COLO829 (cell line): ENCODE data around the gene CALML3.

Experiments
- DNase-seq: peaks from one replicate; pipeline ENCODE4 v3.0.0; 2012; ENCODE audit warnings: low spot score

The CALML3 gene

GRCh38 chr10:5567477-5567876 is 42.7 kb downstream of the CALML3 start:
- no peak for DNase-seq

GRCh38 chr10:5568984-5569383 is 44.2 kb downstream of the CALML3 start:
- DNase-seq, result no peak

DNA sequence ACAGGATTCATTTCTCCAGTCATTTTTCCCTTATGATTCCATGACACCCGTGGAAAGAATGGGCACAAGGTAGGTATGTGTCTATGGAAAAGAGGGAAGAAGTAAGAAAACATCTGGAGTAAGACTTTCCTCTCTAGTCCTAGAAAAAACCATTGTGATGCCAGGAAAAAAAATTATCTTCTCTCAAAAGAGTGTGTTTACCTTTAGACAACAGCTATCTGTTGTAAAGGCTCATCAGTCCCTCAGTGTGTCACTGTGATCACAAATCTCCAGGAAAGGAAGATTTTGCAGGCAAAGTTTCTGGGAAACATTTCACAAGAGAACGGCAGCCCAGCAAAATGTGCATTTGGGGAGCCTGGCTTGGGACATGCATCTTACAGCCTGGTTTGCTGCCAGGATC is 44.8 kb downstream of the CALML3 start:
- no peak for DNase-seq

GRCh38 chr10:5570007-5570655 is 45.4 kb downstream of the CALML3 start:
- no peak for DNase-seq

- DNase-seq, result no peak
Observed at GRCh38 chr10:5570979-5571810, 46.4 kb downstream of the CALML3 start.

GRCh38 chr10:5571826-5572225 is 47.1 kb downstream of the CALML3 start:
- no peak for DNase-seq

DNA sequence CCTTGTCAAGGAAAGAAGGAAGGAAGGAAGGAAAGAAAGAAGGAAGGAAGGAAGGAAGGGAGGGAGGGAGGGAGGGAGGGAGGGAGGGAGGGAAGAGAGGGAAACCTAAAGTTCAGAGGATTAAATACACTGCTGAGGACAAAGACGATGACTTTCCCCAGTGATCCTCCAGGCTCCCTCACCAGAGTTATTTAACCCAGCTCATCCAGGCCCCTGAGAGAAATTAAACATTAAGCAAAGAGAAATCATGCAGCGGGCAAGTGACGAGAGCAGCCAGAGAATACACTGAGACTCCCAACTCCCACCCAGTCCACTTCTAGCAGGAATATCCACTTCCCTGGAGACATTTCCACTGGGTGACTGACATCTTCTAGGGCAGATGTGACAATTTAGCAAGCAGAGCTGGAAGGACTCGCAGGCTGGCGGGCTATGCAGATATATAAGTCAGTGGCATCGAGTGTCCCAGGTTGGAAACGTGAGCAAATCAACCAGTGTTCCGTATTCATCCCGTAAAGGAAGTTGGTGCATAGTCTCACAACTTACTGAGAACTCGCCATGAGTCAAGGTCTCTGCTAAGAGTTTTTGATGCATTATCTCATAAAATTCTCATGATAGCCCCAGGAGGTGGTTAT is 48.7 kb downstream of the CALML3 start:
- no peak for DNase-seq

GRCh38 chr10:5573968-5574641 is 49.3 kb downstream of the CALML3 start:
- DNase-seq, result no peak

DNA sequence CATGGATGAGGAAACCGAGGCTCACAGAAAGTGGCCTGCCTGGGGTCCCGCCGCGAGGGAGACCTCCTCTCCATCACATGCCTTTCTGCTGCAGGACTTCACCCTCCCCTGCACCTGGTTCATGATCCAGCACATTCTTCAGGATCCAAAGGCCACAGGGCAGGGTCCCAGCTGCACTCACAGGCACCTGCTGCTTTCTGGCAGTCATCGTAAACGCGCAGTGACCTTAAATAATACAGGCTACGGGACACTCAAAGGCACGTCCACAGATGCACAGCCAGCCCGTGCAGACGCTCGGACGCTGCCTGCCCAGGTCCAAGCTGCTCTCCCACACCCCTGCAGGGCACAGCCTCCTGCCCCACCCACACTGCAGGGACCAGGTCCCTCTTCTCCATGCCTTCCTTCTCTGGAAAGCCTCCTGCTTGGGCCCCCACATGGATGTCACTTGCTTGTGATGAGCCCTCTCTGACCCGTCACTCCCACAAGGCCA is 49.9 kb downstream of the CALML3 start:
- DNase-seq, result no peak

DNA sequence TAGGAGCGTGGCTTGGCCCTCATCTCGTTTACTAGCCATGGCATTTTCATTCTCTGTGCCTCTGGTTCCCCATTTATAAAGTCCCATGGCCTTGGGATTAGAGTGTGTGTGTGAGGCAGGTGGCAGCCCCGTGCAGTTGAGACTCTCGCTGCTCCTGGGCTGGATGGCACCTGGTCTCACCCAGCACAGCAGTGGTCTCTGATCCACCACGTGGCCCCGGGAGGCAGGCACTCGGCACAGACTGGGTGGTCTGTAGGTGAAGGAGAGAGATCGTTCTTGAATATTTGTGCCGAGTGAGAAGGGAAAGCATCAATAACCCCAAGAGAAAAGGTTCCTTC is 50.4 kb downstream of the CALML3 start:
- DNase-seq, result no peak

DNA sequence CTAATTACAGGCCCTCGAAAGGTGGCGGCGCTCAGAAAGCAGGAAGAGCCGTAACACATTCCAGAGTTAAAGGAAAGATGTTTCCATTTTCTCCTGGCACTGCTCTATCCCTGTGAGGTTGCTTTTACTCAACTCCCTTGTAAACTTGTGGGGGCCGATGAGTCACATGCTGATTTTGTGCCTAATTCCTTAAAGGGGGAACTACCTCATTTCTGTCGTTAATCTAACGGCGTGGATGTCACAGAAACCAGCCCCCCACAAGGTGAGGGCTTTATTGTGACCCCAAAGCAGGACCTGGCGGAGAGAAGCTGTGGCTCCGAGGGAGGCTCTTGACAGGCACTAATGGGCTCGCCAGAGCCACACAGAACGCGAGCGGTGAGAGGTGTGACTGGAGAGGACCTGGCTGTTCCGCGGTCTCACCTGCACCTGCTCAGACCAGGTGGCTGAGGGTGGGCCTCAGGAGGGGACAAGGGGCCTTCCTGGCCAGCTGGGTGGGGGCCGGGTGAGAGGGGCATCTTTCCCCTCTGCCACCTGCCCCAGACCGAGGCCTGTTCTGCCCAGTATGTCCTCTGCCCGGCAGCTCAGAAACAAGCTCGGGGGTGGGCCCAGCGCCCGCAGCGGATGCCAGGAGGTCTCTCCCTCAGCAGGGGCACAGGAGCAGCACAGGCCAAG is 50.9 kb downstream of the CALML3 start:
- DNase-seq, result no peak

GRCh38 chr10:5576154-5576748 is 51.5 kb downstream of the CALML3 start:
- no peak for DNase-seq
